GM18520 (cell line): ENCODE data around the gene ARHGEF10L.

Experiments
- ATAC-seq: cut with Tn5 transposase; IDR thresholded peaks from one replicate; pipeline ENCODE4 v1.9.1; 2021; ENCODE audit not compliant: unreplicated experiment

ARHGEF10L gene

DNA sequence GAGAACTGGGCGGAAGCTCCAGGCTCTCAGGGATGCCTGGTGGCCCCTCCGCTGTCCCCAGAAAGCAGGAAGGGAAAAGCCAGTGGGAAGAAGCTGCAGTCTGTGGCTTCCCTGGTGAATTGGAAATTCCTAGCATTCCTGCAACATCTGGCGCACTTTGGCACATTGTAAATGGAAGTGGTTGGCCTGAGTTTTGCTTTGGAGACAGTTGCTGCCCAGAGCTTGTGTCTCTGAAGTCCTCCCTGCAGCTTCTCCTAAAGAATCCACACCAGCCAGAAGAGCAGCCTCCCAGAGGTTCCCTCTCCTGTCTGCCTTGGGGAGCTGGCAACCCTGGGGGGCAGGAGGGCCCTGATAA is 48.2 kb downstream of the ARHGEF10L start:
- no peak for ATAC-seq

- ATAC-seq = no peak
These were observed 48.8 kb downstream of the ARHGEF10L start for GRCh38 chr1:17588048-17588871.

- ATAC-seq = no peak
These were observed 52.4 kb downstream of the ARHGEF10L start for GRCh38 chr1:17591814-17592430.

- ATAC-seq = no peak
These were observed 54.5 kb downstream of the ARHGEF10L start for GRCh38 chr1:17594026-17594425.

DNA sequence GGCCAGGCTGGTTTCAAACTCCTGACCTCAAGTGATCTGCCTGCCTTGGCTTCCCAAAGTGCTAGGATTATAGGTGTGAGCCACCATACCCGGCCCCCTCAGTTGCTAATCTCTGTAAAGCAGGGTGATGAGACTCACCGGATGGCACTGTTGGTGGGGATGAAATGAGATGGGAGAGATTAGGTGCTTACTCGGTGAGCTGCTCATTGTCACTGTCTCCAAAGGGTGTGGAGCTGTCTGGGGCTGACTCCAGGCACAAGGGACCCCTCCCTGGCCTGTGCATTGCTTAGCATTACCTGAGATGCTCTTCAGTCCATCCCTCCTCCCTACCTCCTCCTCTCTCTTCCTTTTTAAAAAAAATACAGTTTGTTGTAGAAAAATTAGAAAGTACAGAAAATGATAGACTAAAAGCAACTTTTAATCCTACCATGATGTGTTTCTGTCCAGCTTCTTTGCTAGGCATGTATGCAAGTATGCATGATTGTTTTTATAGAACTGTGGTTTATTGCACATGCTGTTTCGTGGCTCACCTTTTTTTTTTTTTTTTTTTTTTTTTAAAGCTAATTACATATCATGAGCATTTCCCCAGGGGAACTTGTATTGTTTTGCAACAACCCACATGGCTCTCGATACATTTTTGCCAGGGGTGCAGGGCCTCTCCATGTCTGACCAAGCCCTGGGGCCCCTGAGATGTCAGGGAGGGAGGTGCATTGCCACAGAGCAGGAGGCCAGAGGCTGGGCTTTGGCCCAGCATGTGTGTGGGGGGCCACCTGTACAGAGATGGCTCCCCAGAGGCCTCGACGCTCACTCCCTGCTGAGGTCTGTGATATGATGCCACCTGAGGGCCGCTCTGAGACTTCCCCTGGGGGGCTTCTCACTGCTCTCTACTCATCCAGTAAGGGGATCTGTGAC is 55.4 kb downstream of the ARHGEF10L start:
- no peak for ATAC-seq

DNA sequence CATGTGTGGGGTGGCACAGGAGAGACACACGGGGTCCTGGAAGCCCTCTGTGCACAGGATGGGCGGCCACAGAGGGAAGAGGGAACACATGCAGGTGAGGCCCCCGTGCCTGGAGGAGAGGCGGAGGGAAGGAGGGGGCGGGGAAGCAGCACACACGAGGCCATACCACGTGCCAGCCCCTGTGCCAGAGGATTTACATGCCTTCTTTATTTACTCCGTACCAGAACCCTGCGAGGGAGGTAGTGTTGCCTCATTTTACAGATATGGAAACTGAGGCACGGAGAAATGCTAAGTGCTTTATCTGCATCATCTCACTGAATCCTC is 56.1 kb downstream of the ARHGEF10L start:
- no peak for ATAC-seq

GRCh38 chr1:17596186-17596585 is 56.7 kb downstream of the ARHGEF10L start:
- no peak for ATAC-seq

DNA sequence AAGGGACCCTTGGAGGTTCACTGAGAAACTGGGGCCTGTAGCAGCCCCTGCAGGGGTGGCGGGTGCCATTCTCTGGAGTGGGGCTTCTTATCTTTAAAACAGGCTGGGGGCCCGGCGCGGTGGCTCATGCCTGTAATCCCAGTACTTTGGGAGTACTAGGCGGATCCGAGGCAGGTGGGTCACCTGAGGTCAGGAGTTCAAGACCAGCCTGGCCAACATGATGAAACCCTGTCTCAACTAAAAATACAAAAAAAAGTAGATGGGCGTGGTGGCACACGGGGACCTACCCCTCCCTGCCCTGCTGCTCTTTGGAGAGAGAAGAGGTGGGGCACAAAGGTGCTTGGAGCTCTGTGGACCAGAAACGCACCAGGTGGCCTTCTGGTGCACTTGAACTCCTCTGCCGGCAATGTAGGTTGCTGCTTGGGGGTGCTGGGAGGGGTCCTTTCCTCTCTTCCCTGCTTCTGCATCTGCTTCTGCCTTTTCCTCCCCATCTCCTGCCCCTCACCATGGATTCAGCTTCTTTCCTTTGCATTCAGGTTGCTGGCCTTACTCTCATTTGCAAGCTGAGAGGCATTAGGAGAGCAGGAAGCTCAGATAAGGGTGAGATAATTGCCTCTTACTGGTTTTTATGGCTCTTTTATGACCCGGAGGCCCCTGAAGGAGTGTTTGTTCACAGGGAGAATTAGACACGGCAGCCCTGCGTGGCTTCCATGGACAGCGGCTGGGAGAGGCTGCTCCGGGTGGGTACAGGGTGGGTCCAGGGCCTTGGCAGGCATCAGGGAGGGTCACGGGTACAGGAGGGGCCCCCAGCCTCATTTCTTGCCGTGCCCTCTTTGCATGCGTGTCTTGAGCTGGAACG is 57.4 kb downstream of the ARHGEF10L start:
- no peak for ATAC-seq

DNA sequence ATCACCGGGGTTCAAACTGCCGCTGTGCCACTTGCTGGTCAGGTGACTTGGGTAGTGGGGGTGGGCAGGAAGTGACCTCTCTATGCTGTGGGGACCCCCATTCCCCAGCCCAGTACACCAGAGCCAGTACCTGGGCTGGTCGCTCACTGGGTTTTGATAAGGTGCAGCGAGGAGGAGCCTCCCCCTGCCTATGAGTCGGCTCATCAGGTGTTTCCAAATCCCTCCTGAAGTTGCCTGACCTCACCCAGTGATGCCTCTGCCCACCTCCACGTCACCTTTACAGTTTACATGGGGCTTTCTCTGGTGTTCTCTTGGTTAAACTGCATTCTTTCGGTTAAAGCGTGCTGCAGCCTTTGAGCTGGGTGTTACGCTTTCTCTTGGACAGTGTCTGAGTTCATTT is 58.2 kb downstream of the ARHGEF10L start:
- no peak for ATAC-seq

GRCh38 chr1:17598251-17598650 is 58.8 kb downstream of the ARHGEF10L start:
- no peak for ATAC-seq

DNA sequence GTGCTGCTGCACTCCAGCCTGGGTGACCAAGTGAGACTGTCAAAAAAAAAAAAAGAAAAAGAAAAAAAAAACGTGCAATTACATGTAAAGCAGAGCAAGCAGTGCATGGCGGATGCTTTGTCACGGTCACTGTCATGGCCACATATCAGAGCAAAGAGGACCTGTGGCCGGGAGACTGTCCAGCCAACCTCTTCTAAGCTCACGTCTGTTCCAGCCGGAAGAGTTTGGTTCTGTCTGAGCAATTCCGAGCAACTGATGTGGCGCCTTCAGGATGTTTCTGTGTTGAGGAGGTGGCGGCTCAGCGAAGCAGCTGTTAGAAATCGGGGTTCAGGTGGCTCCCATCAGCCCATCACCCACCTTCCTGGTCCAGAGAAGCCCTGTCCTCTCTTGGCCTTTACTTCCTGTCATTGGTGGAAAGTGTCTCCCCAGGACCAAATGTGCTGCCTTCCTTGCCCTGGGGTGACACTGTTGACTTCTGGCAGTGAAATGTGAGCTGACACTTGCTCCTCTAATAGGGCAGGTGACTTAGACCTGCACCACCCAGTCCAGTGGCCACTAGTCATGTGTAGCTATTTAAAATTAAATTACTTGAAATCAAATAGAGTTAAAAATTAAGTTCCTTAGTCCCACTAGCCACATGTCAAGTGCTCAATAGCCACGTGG is 59.9 kb downstream of the ARHGEF10L start:
- no peak for ATAC-seq

DNA sequence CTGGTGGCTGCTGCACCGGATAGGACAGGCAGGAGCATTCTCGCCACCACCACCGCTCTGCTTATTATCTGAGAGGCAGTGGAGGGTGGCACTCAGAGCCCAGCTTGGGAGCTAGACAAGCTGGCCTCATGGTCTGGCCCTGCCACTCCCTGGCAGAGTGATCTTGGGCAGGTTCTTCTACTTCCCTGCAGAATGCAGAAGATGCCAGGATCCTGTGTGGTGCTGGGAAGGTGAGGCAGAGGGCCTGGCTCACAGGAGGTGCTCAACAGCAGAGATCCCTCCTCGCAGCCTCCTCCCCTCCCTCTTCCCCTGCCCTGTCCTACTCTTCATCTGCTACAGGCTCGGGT is 60.4 kb downstream of the ARHGEF10L start:
- ATAC-seq = no peak

- ATAC-seq = no peak
These were observed 60.8 kb downstream of the ARHGEF10L start for GRCh38 chr1:17600321-17600720.

- no peak for ATAC-seq
These were observed 62.3 kb downstream of the ARHGEF10L start for GRCh38 chr1:17601643-17602382.

GRCh38 chr1:17603091-17603841 is 63.8 kb downstream of the ARHGEF10L start:
- no peak for ATAC-seq

DNA sequence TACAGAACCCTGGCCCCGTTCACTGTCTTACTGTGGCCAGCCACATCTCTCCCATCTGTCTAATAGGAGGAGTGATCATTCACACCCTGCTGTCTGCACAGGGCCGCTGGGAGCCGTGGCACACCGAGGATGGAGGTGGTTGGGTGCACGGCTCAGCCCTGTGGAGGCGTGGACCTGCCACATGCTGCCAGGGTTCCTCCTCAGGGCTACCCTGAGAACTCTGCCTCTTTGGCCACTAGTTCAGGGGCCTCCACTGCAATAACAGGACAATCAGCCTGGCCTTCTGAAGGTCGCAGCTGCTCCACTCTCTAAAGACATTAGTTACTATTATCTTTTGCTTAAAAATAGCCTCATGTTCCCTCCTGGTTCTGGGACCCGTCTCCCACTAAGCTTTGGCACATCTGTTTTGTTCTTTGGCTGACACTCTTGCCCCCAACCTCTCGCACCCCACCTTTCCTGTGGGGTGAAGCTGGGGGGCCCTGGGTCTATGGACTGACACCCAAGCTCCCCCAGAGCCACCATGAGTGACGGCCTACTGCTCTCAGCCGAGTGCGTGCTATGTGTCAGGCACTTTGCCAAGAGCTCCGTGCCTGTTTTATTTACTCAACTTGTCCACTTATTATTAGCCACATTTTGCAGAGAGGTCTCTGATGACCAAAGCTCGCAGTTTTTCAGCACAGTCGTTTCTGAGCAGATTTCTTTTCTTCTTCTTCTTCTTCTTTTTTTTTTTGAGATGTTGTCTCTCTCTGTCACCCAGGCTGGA is 66.3 kb downstream of the ARHGEF10L start:
- ATAC-seq = no peak

DNA sequence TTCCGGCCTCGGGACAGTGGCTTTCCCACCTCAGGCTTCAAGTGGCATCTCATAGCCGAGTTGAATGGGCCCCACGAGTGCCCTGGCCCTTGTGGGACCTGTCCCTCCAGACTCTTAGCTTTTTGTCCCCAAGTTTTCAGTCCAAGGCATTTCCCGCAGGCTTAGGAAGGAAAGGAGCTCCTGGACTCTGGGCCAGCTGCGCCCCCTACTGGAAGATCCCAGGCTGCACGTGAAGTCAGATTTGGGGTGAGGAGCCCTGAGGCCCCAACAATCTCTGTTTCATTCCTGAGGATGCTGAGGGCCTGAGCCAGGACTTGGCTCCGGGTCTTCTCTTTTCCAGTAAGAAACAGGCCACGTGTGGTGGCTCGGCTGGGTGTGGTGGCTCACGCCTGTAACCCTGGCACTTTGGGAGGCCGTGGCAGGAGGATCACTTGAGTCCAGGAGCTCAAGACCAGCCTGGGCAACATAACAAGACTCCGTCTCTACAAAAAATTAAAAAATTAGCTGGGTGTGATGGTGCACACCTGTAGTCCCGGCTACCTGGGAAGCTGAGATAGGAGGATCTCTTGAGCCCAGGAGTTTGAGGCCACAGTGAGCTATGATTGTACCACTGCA is 67.4 kb downstream of the ARHGEF10L start:
- no peak for ATAC-seq
